ENCODE results near the gene CYB561D1. TPM values are rescaled to one million over a fixed set of nuclear protein-coding genes. Genes with fewer than 3 reads are reported as not detected.

The CYB561D1 gene
- total and polyA plus RNA-seq, 2 of the 13 experiments (the other 11 are each of a cell fraction or from before 2014, with no cell fraction given), result 3.9 to 4.1 TPM

GRCh38 chr1:109504974-109505373, 11.1 kb downstream of the CYB561D1 start (continued):
- no peak for TF ChIP-seq SP1 (IDR thresholded peaks at IDR 0.05)
- no peak for TF ChIP-seq SP1 (CRISPR knock-in tag; IDR thresholded peaks at IDR 0.05)
- no peak for TF ChIP-seq CREBL2 (CRISPR knock-in tag; IDR thresholded peaks at IDR 0.05; ENCODE audit: borderline replicate concordance)
- TF ChIP-seq MZF1 (CRISPR knock-in tag; IDR thresholded peaks at IDR 0.05; ENCODE audit: borderline replicate concordance), result no peak
- no peak for TF ChIP-seq ZNF569 (CRISPR knock-in tag; IDR thresholded peaks at IDR 0.05; ENCODE audit: borderline replicate concordance)
- no peak for TF ChIP-seq ZFP37 (CRISPR knock-in tag; IDR thresholded peaks at IDR 0.05; ENCODE audit: borderline replicate concordance)
- TF ChIP-seq PPARG (CRISPR knock-in tag; conservative IDR thresholded peaks at IDR 0.05), result no peak
- TF ChIP-seq SRY (CRISPR knock-in tag; IDR thresholded peaks at IDR 0.05), result no peak
- no peak for TF ChIP-seq AGO2 (optimal IDR thresholded peaks at IDR 0.05; ENCODE audit: low read depth, low read length)

DNA sequence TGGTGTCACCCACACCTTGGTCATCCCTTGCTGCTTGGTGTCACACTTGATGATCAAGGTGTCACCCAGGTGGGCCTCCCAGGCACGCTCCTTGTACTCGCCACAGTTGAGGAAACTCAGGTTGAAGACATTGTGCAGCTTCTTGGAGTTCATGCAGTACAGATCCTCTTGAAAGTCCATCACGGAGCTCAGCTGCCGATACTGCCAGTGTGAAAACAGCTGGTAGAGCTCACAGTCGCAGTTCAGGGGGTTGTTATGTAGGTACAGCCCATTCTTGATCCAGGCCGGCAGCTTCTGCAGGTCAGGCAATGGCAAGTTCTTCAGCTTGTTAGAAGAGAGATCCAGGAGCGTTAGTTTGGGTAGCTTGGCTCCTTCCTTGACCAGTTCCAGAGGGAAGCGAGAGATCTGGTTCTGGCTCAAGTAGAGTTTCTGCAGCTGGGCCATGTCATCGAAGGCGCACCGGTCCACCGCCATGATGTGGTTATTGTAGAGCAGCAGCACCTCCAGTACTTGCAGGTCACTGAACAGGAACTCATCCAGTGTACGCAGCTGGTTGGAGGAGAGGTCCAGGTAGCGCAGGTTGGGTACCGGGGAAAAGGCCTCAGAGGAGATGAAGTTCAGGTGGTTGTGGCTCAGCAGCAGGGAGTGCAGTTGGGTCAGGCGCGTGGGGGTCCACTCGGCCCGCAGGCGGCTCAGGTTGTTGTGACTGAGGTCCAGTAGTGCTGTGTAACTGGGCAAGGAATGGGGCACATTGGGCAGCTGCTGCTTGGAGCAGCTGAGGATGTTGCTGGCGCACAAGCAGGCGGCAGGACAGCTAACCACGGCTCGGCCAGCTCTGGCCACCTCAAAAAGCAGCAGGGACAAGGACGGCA, 14.3 kb downstream of the CYB561D1 start:
- Histone ChIP-seq H3K9me3 (ENCODE audit: low read length) (no peaks in the 10 kb centered on the region), H3K27me3 (ENCODE audit: control insufficient read depth in 1 of 2, insufficient read depth in 2 of 2, low read length in 2 of 2) (peaks cover 0 to 18% of the 10 kb centered on the region in 2 experiments; a peak in 3 of 5 replicates), H3K4me2 (ENCODE audit: low read depth, low read length) (no peak overlapping the region), H3K36me3 (replicated peaks in 1 of 2; ENCODE audit: control insufficient read depth in 1 of 2, insufficient read depth in 2 of 2, low read length in 2 of 2) (no peaks in the 10 kb centered on the region), H3K27ac (ENCODE audit: extremely low read length, insufficient read depth, low read length) (no peak overlapping the region), H2AFZ (ENCODE audit: low read length) (no peak overlapping the region), H4K20me1 (ENCODE audit: insufficient read depth, low read length) (no peaks in the 10 kb centered on the region), H3K9ac (ENCODE audit: insufficient read depth, low read depth, low read length) (no peak overlapping the region), H3K4me3 (replicated peaks in 1 of 3; ENCODE audit: insufficient read depth in 1 of 3, low read depth in 2 of 3, low read length in 3 of 3) (no peak overlapping the region; a peak in 1 of 6 replicates), H3K79me2 (ENCODE audit: insufficient read depth, low read length) (no peaks in the 10 kb centered on the region), H3K4me1 (ENCODE audit: insufficient read depth, low read length) (peaks cover 17% of the 10 kb centered on the region)
- TF ChIP-seq ZMYM2 (CRISPR knock-in tag; IDR thresholded peaks at IDR 0.05), result no peak
- TF ChIP-seq FOSL1 (CRISPR knock-in tag; IDR thresholded peaks at IDR 0.05; ENCODE audit: borderline replicate concordance), result no peak
- no peak for TF ChIP-seq SIX4 (CRISPR knock-in tag; IDR thresholded peaks at IDR 0.05)
- no peak for TF ChIP-seq KAT8 (CRISPR knock-in tag; IDR thresholded peaks at IDR 0.05)
- no peak for TF ChIP-seq NFE2 (CRISPR knock-in tag; IDR thresholded peaks at IDR 0.05)
- no peak for TF ChIP-seq HOXA7 (CRISPR knock-in tag; IDR thresholded peaks at IDR 0.05)
- TF ChIP-seq, protein P1, sequence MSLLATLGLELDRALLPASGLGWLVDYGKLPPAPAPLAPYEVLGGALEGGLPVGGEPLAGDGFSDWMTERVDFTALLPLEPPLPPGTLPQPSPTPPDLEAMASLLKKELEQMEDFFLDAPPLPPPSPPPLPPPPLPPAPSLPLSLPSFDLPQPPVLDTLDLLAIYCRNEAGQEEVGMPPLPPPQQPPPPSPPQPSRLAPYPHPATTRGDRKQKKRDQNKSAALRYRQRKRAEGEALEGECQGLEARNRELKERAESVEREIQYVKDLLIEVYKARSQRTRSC (CRISPR knock-in tag; IDR thresholded peaks at IDR 0.05; ENCODE audit: low read depth), result no peak
- intact Hi-C loops (cut with micrococcal nuclease; ENCODE audit: unreplicated experiment), result no loop called here
- BruUV-seq (replicated peaks), result no TSS peak
- DNase-seq (ENCODE audit: low spot score), result no peak
- ATAC-seq, result peak; percentile 13; the same call in 2 of the 3 replicates
- FAIRE-seq, result no peak
- WGBS (ENCODE audit: low lambda C conversion rate), result 86% methylated on average over 21 of the region's 25 CpGs
- ChIA-PET CTCF (ENCODE audit: low intra/inter-chr PET ratio, low total read pairs) (no interaction called here), POLR2A (interaction anchor here (0.8 kb wide), 1 partner anchor 40 kb away, joined by 3 read pairs; the partner anchor contains the start of gene GNAI3)
- in situ Hi-C loops (cut with HindIII; ENCODE audit: extremely low pct_ligation_motif_present, low pct_unique_long_range_greater_than_20kb), result no loop called here
